H1 (cell line): ENCODE results near the gene CD44. TPM values are rescaled to one million over a fixed set of nuclear protein-coding genes. Genes with fewer than 3 reads are reported as not detected.

Source experiments
- CTCF ChIA-PET: fragments of 300-600 bp; sonication (Branson Sonifier 250); formaldehyde crosslinking; loops from one replicate; lab custom pipeline; 2021; ENCODE audit not compliant: partially characterized antibody; lab: Charles Lee
- POLR2A ChIA-PET: fragments of 300-600 bp; sonication (Branson Sonifier 250); formaldehyde crosslinking; loops from one replicate; lab custom pipeline; 2021; ENCODE audit warnings: inconsistent platforms; ENCODE audit not compliant: partially characterized antibody; lab: Charles Lee
- DNase-seq, 2 experiments: peaks; one replicate each; pipeline versions ENCODE4 v3.0.0 to v3.0.0-alpha.2; 2010 to 2022; ENCODE audit warnings: low spot score in 2 of 2, low read depth in 1 of 2, mixed read lengths in 1 of 2
- FAIRE-seq: peaks from 2 replicates; lab custom pipeline; 2011; peaks lifted over from hg19 to GRCh38; lab: Jason Lieb, UNC
- H2AFZ ChIP-seq: 2 replicates; pipeline ENCODE4 v1.8.1; 2012; ENCODE audit warnings: low read length, inconsistent platforms
- H2AK5ac ChIP-seq: 2 replicates; pipeline ENCODE4 v1.6.1; 2013; ENCODE audit warnings: low read depth, low read length
- H2BK120ac ChIP-seq: replicated peaks from 2 replicates; pipeline ENCODE3; 2013; ENCODE audit warnings: low read depth, low read length, inconsistent platforms
- H2BK12ac ChIP-seq: 2 replicates; pipeline ENCODE4 v1.6.1; 2013; ENCODE audit warnings: low read depth, low read length
- H2BK15ac ChIP-seq: 2 replicates; pipeline ENCODE4 v1.6.1; 2013; ENCODE audit warnings: low read length
- H2BK20ac ChIP-seq: 2 replicates; pipeline ENCODE4 v1.6.1; 2013; ENCODE audit warnings: low read length
- H2BK5ac ChIP-seq: 2 replicates; pipeline ENCODE4 v1.6.1; 2013; ENCODE audit warnings: low read depth, low read length
- H3K14ac ChIP-seq: 2 replicates; pipeline ENCODE4 v1.6.1; 2013; ENCODE audit warnings: inconsistent platforms; ENCODE audit not compliant: insufficient read length
- H3K18ac ChIP-seq: 2 replicates; pipeline ENCODE4 v1.6.1; 2013; ENCODE audit warnings: low read length; ENCODE audit errors: extremely low read depth
- H3K23ac ChIP-seq: 2 replicates; pipeline ENCODE4 v1.6.1; 2013; ENCODE audit warnings: inconsistent platforms; ENCODE audit not compliant: insufficient read length
- H3K23me2 ChIP-seq: 2 replicates; pipeline ENCODE4 v1.6.1; 2013; ENCODE audit warnings: low read depth, low read length
- H3K27ac ChIP-seq: 2 replicates; pipeline ENCODE4 v1.6.1; 2011; ENCODE audit warnings: low read depth, low read length, inconsistent platforms
- H3K27me3 ChIP-seq, 4 experiments: replicated peaks in 1 of 4; 1 replicate in 1 of 4; 2 replicates in 3 of 4; pipeline versions ENCODE4 v1.6.1 to v1.8.1; 2011 to 2013; ENCODE audit warnings: low read length in 3 of 4, mild to moderate bottlenecking in 3 of 4, inconsistent platforms in 2 of 4, mixed read lengths in 2 of 4, moderate library complexity in 1 of 4; ENCODE audit not compliant: control insufficient read depth in 3 of 4, insufficient read depth in 3 of 4; ENCODE audit errors: extremely low read depth in 1 of 4
- H3K36me3 ChIP-seq, 4 experiments: 2 replicates each; pipeline versions ENCODE4 v1.6.1 to v1.8.1; 2011 to 2013; ENCODE audit warnings: mild to moderate bottlenecking in 4 of 4, low read length in 3 of 4, moderate library complexity in 2 of 4, control low read depth in 1 of 4, inconsistent platforms in 1 of 4; ENCODE audit not compliant: insufficient read depth in 4 of 4, control insufficient read depth in 2 of 4
- H3K4ac ChIP-seq: replicated peaks from 2 replicates; pipeline ENCODE3; 2013; ENCODE audit warnings: low read length, low read depth, mixed read lengths, inconsistent platforms; ENCODE audit not compliant: insufficient read length
- H3K4me1 ChIP-seq, 4 experiments: replicated peaks in 1 of 4; 1 replicate in 1 of 4; 2 replicates in 3 of 4; pipeline versions ENCODE4 v1.6.1 to v1.8.1; 2011 to 2013; ENCODE audit warnings: low read length in 3 of 4, inconsistent platforms in 2 of 4, mixed read lengths in 1 of 4; ENCODE audit not compliant: insufficient read depth in 4 of 4, control insufficient read depth in 3 of 4
- H3K4me2 ChIP-seq, 2 experiments: 2 replicates each; pipeline versions ENCODE4 v1.6.1 to v1.8.1; 2011 to 2013; ENCODE audit warnings: low read depth in 2 of 2, low read length in 2 of 2, control low read depth in 1 of 2, inconsistent platforms in 1 of 2, mild to moderate bottlenecking in 1 of 2; ENCODE audit not compliant: insufficient read depth in 1 of 2
- H3K4me3 ChIP-seq, 4 experiments: fragments of 200-600, 300-600 bp in 1 of 4; sonication (generic), shearing (Covaris generic), sonication (Bioruptor Twin) in 1 of 4; 2 replicates each; pipeline versions ENCODE4 v1.5.1 to v1.8.1; 2011 to 2016; ENCODE audit warnings: low read length in 4 of 4, low read depth in 3 of 4, control low read depth in 2 of 4, inconsistent platforms in 2 of 4, mild to moderate bottlenecking in 2 of 4, mixed read lengths in 1 of 4, moderate library complexity in 1 of 4; ENCODE audit not compliant: insufficient read depth in 2 of 4; ENCODE audit errors: extremely low read depth in 1 of 4
- H3K56ac ChIP-seq: replicated peaks from 2 replicates; pipeline ENCODE3; 2013; ENCODE audit warnings: low read depth, mild to moderate bottlenecking, mixed read lengths, low read length, inconsistent platforms; ENCODE audit not compliant: insufficient read length
- H3K79me1 ChIP-seq: 2 replicates; pipeline ENCODE4 v1.6.1; 2013; ENCODE audit warnings: low read depth, low read length, control low read depth
- H3K79me2 ChIP-seq, 2 experiments: 2 replicates each; pipeline versions ENCODE4 v1.6.1 to v1.8.1; 2012 to 2013; ENCODE audit warnings: low read length in 2 of 2, mild to moderate bottlenecking in 2 of 2, inconsistent platforms in 1 of 2; ENCODE audit not compliant: insufficient read depth in 2 of 2, control insufficient read depth in 1 of 2
- H3K9ac ChIP-seq, 4 experiments: replicated peaks in 1 of 4; 1 replicate in 1 of 4; 2 replicates in 3 of 4; pipeline versions ENCODE4 v1.6.1 to v1.8.1; 2011 to 2013; ENCODE audit warnings: low read depth in 3 of 4, low read length in 3 of 4, control low read depth in 2 of 4, mild to moderate bottlenecking in 2 of 4, moderate library complexity in 2 of 4, inconsistent platforms in 1 of 4; ENCODE audit errors: extremely low read depth in 1 of 4
- H3K9me3 ChIP-seq, 2 experiments: 2 replicates each; pipeline versions ENCODE4 v1.6.1 to v1.8.1; 2012 to 2013; ENCODE audit warnings: mild to moderate bottlenecking in 2 of 2, moderate library complexity in 2 of 2, control low read depth in 1 of 2, inconsistent platforms in 1 of 2, low read depth in 1 of 2, low read length in 1 of 2, mixed read lengths in 1 of 2; ENCODE audit not compliant: insufficient read depth in 2 of 2
- H4K20me1 ChIP-seq, 2 experiments: replicated peaks in 1 of 2; 2 replicates each; pipeline versions ENCODE3 to v1.8.1; 2011 to 2013; ENCODE audit warnings: inconsistent platforms in 2 of 2, low read length in 2 of 2, mild to moderate bottlenecking in 1 of 2; ENCODE audit not compliant: insufficient read depth in 2 of 2, control insufficient read depth in 1 of 2
- H4K5ac ChIP-seq: 2 replicates; pipeline ENCODE4 v1.6.1; 2013; ENCODE audit warnings: low read length, low read depth, mixed read lengths, inconsistent platforms; ENCODE audit not compliant: insufficient read length
- H4K8ac ChIP-seq: 2 replicates; pipeline ENCODE4 v1.8.0; 2013; ENCODE audit warnings: mild to moderate bottlenecking, moderate library complexity, low read length, inconsistent platforms; ENCODE audit not compliant: insufficient read depth; ENCODE audit errors: extremely low read depth
- H4K91ac ChIP-seq: replicated peaks from 2 replicates; pipeline ENCODE3; 2013; ENCODE audit warnings: low read length, mixed read lengths, inconsistent platforms; ENCODE audit not compliant: insufficient read length
- CBX5 ChIP-seq: fragments of 300-800, 300-1000 bp; sonication (generic); IDR thresholded peaks from 2 replicates; pipeline ENCODE4 v1.7.1; 2016; ENCODE audit warnings: antibody characterized with exemption, low read length, low read depth
- CHD1 ChIP-seq: IDR thresholded peaks from 2 replicates; pipeline ENCODE4 v1.6.1; 2012; ENCODE audit warnings: low read depth, low read length, improper control_type of control experiment
- EGR1 ChIP-seq: IDR thresholded peaks from 2 replicates; pipeline ENCODE4 v1.6.1; 2011; ENCODE audit warnings: low read depth, low read length, borderline replicate concordance
- EP300 ChIP-seq, 2 experiments: IDR thresholded peaks; 1 replicate in 1 of 2; 2 replicates in 1 of 2; pipeline ENCODE4 v1.6.1; 2011 to 2012; ENCODE audit warnings: low read depth in 2 of 2, low read length in 2 of 2, mild to moderate bottlenecking in 2 of 2, borderline replicate concordance in 1 of 2, inconsistent platforms in 1 of 2, moderate library complexity in 1 of 2
- GTF2F1 ChIP-seq: IDR thresholded peaks from 2 replicates; pipeline ENCODE4 v1.6.1; 2012; ENCODE audit warnings: low read depth, low read length, improper control_type of control experiment, borderline replicate concordance
- MAFK ChIP-seq: IDR thresholded peaks from 2 replicates; pipeline ENCODE4 v1.6.1; 2012; ENCODE audit warnings: low read depth, mild to moderate bottlenecking, improper control_type of control experiment, low read length
- NRF1 ChIP-seq: IDR thresholded peaks from 2 replicates; pipeline ENCODE4 v1.6.1; 2011; ENCODE audit warnings: mild to moderate bottlenecking, low read depth, low read length, improper control_type of control experiment
- PHF8 ChIP-seq: fragments of 200-600 bp; sonication (generic); conservative IDR thresholded peaks from 2 replicates; pipeline ENCODE4 v1.7.1; 2012; ENCODE audit warnings: low read depth, mild to moderate bottlenecking, inconsistent platforms, low read length, moderate library complexity
- SIRT6 ChIP-seq: IDR thresholded peaks from one replicate; pipeline ENCODE4 v1.7.1; 2012; ENCODE audit warnings: low read length, inconsistent platforms
- SP1 ChIP-seq: IDR thresholded peaks from 2 replicates; pipeline ENCODE4 v1.6.1; 2011; ENCODE audit warnings: low read depth, low read length
- SRF ChIP-seq: IDR thresholded peaks from 2 replicates; pipeline ENCODE4 v1.6.1; 2011; ENCODE audit warnings: mild to moderate bottlenecking, low read depth, low read length, moderate library complexity
- SUZ12 ChIP-seq: fragments of 200-600 bp; sonication (generic); IDR thresholded peaks from 2 replicates; pipeline ENCODE4 v1.6.1; 2012; ENCODE audit warnings: mild to moderate bottlenecking, inconsistent platforms, low read length, moderate library complexity, mixed read lengths
- TBP ChIP-seq: IDR thresholded peaks from 2 replicates; pipeline ENCODE4 v1.6.1; 2011; ENCODE audit warnings: low read depth, low read length, improper control_type of control experiment
- TCF12 ChIP-seq: IDR thresholded peaks from 2 replicates; pipeline ENCODE4 v1.6.1; 2011; ENCODE audit warnings: low read depth, mild to moderate bottlenecking, low read length
- TEAD4 ChIP-seq: IDR thresholded peaks from 2 replicates; pipeline ENCODE4 v1.6.1; 2012; ENCODE audit warnings: low read depth, low read length, inconsistent platforms, mixed read lengths
- WGBS, 2 experiments: shearing (Covaris generic) in 1 of 2; methylation state at CpG; one replicate each; pipeline versions ENCODE4 v1.1.6 to v1.1.7; 2013 to 2015; ENCODE audit warnings: low lambda C conversion rate in 2 of 2, mixed read lengths in 2 of 2, inconsistent platforms in 1 of 2, low coverage in 1 of 2, missing lambda C conversion rate in 1 of 2; ENCODE audit not compliant: insufficient replicate concordance in 2 of 2, insufficient coverage in 1 of 2, insufficient read length in 1 of 2; ENCODE audit errors: extremely low coverage in 1 of 2, missing lambda C conversion rate in 1 of 2; 5-methylcytosine and 5-hydroxymethylcytosine counted together
- polyA plus RNA-seq, 7 experiments: library from polyadenylated mRNA; depleted of rRNA in 3 of 7; stranded (reverse) in 5 of 7; unstranded in 2 of 7; fragments of >200 nt in 5 of 7; fragments of 200-250 nt in 2 of 7; gene quantifications; 1 replicate in 5 of 7; 2 replicates in 1 of 7; 4 replicates in 1 of 7; pipeline versions ENCODE4 v1.2.1 to v1.2.3, GENCODE V29; 2011 to 2013; ENCODE audit warnings: missing spikeins in 2 of 7, mixed read lengths in 2 of 7
- total RNA-seq: library from RNA; stranded (reverse); fragmentation: NEBNext Ultra II Directional; extraction: Animal tissue kit (Norgen Biotek cat#: 25700); gene quantifications from 2 replicates; pipeline ENCODE4 v1.2.1, GENCODE V29; 2021

CD44 gene
- total and polyA plus RNA-seq, 2 of the 8 experiments (the other 6 are each of a cell fraction or from before 2014, with no cell fraction given), result 11.8 to 13.7 TPM

GRCh38 chr11:35100013-35100383 lies 39.0 kb upstream of the CD44 start:
- Histone ChIP-seq H3K9ac (no peak overlapping the region), H2BK15ac (no peak overlapping the region), H3K27ac (no peak overlapping the region), H3K4me1 (no peaks in the 10 kb centered on the region), H2BK120ac (no peak overlapping the region), H2AK5ac (no peak overlapping the region), H3K4ac (no peak overlapping the region), H3K18ac (no peak overlapping the region), H3K4me3 (no peak overlapping the region), H3K9me3 (no peaks in the 10 kb centered on the region), H4K20me1 (no peaks in the 10 kb centered on the region), H2BK5ac (no peak overlapping the region), H4K5ac (no peak overlapping the region), H3K56ac (no peak overlapping the region), H3K23me2 (no peaks in the 10 kb centered on the region), H2BK20ac (no peak overlapping the region), H4K91ac (no peak overlapping the region), H3K27me3 (no peaks in the 10 kb centered on the region), H3K36me3 (no peaks in the 10 kb centered on the region), H3K79me2 (no peaks in the 10 kb centered on the region), H2BK12ac (no peak overlapping the region), H4K8ac (no peak overlapping the region), H2AFZ (no peak overlapping the region), H3K23ac (no peak overlapping the region), H3K14ac (no peak overlapping the region), H3K4me2 (no peak overlapping the region), H3K79me1 (no peaks in the 10 kb centered on the region)
- ChIA-PET POLR2A (no interaction called here), CTCF (no interaction called here)
- FAIRE-seq (no peak), DNase-seq (no peak)
- TF ChIP-seq SIRT6, result no peak
- TF ChIP-seq MAFK, result no peak
- no peak for TF ChIP-seq CBX5
- no peak for TF ChIP-seq SUZ12
- no peak for TF ChIP-seq GTF2F1
- TF ChIP-seq SRF, result no peak
- TF ChIP-seq NRF1, result no peak
- no peak for TF ChIP-seq EGR1
- no peak for TF ChIP-seq SP1
- no peak for TF ChIP-seq TCF12
- no peak for TF ChIP-seq TBP
- no peak for TF ChIP-seq EP300 (IDR thresholded peaks at IDR 0.05; ENCODE audit: borderline replicate concordance in 1 of 2, low read depth in 2 of 2, low read length in 2 of 2)
- TF ChIP-seq PHF8, result no peak
- TF ChIP-seq TEAD4, result no peak
- no peak for TF ChIP-seq CHD1
- 85% methylated on average over 6 of the region's 6 CpGs; no CpG with 5 or more reads in 1 of the 2 experiments for WGBS, 2 experiments
